HCT116 (cell line): ENCODE data around the gene RPTOR. TPM values are rescaled to one million over a fixed set of nuclear protein-coding genes. Genes with fewer than 3 reads are reported as not detected.

Experiments
- ATAC-seq: fragments of 200-7000 bp; cut with Tn5 transposase; 2 replicates; pipeline ENCODE4 v1.9.1; 2020; ENCODE audit warnings: mild to moderate bottlenecking, moderate library complexity
- BruUV-seq: library from RNA; stranded (reverse); fragments of 400-500 nt; replicated peaks from 2 replicates; lab custom pipeline; 2021; lab: Mats Ljungman, UMichigan
- CTCF ChIA-PET: fragments of 300-600 bp; sonication (Branson Sonifier 250); formaldehyde crosslinking; loops from one replicate; lab custom pipeline; 2021; ENCODE audit warnings: antibody characterized with exemption; lab: Charles Lee
- POLR2A ChIA-PET: fragments of 300-600, 350-600 bp; sonication (Branson Sonifier 250); formaldehyde crosslinking; loops from one replicate; lab custom pipeline; 2021; ENCODE audit warnings: antibody characterized with exemption; lab: Charles Lee
- RAD21 ChIA-PET, 2 experiments: fragments of 300-600 bp; sonication (Branson Sonifier 250); formaldehyde crosslinking; loops; one replicate each; lab custom pipeline; 2023; ENCODE audit warnings: low total read pairs in 2 of 2; ENCODE audit not compliant: uncharacterized antibody in 2 of 2, unreplicated experiment in 2 of 2, low non-redundant PET in 1 of 2; lab: Charles Lee
- DNase-seq: peaks from one replicate; pipeline ENCODE4 v3.0.0-alpha.2; 2010; ENCODE audit warnings: low read depth, low spot score
- H2AFZ ChIP-seq: fragments of 200-600 bp; shearing (Covaris generic), sonication (generic); 2 replicates; pipeline ENCODE4 v1.6.1; 2017; ENCODE audit warnings: low read depth, mixed run types, mixed read lengths, antibody characterized with exemption, low read length; ENCODE audit not compliant: poor library complexity, severe bottlenecking
- H3K27ac ChIP-seq: 2 replicates; pipeline ENCODE4 v1.5.1; 2012; ENCODE audit warnings: low read depth, low read length
- H3K27me3 ChIP-seq: fragments of 200-600 bp; sonication (generic); 2 replicates; pipeline ENCODE4 v1.6.1; 2016; ENCODE audit warnings: mixed run types, low read length, mixed read lengths; ENCODE audit not compliant: insufficient read depth
- H3K36me3 ChIP-seq, 2 experiments: fragments of 200-500 bp in 1 of 2; fragments of 200-600 bp in 1 of 2; sonication (Bioruptor generic) in 1 of 2; sonication (generic) in 1 of 2; 2 replicates each; pipeline versions ENCODE4 v1.5.1 to v1.6.1; 2014 to 2016; ENCODE audit warnings: low read length in 2 of 2, inconsistent platforms in 1 of 2, mixed read lengths in 1 of 2, mixed run types in 1 of 2; ENCODE audit not compliant: insufficient read depth in 2 of 2, control insufficient read depth in 1 of 2
- H3K4me1 ChIP-seq, 2 experiments: fragments of 200-600 bp in 1 of 2; sonication (generic) in 1 of 2; 2 replicates each; pipeline versions ENCODE4 v1.5.1 to v1.6.1; 2012 to 2017; ENCODE audit warnings: low read length in 2 of 2, inconsistent platforms in 1 of 2, mild to moderate bottlenecking in 1 of 2, mixed read lengths in 1 of 2, mixed run types in 1 of 2, moderate library complexity in 1 of 2; ENCODE audit not compliant: insufficient read depth in 2 of 2, control insufficient read depth in 1 of 2
- H3K4me2 ChIP-seq: fragments of 200-600 bp; sonication (generic); 2 replicates; pipeline ENCODE4 v1.6.1; 2017; ENCODE audit warnings: mixed run types, low read length, mixed read lengths
- H3K4me3 ChIP-seq, 2 experiments: fragments of 200-600 bp in 1 of 2; sonication (generic) in 1 of 2; replicated peaks in 1 of 2; 2 replicates each; pipeline ENCODE4 v1.5.1; 2011 to 2016; ENCODE audit warnings: low read length in 2 of 2, control low read depth in 1 of 2, low read depth in 1 of 2, mild to moderate bottlenecking in 1 of 2, mixed read lengths in 1 of 2, mixed run types in 1 of 2
- H3K79me2 ChIP-seq: fragments of 200-600 bp; sonication (generic); 2 replicates; pipeline ENCODE4 v1.6.1; 2017; ENCODE audit warnings: mild to moderate bottlenecking, mixed run types, low read length, moderate library complexity, mixed read lengths; ENCODE audit not compliant: insufficient read depth
- H3K9ac ChIP-seq: fragments of 200-600 bp; sonication (generic); 2 replicates; pipeline ENCODE4 v1.6.1; 2016; ENCODE audit warnings: low read length, mixed read lengths
- H3K9me2 ChIP-seq: fragments of 200-600 bp; sonication (generic), shearing (Covaris generic); 2 replicates; pipeline ENCODE4 v1.6.1; 2017; ENCODE audit warnings: mixed run types, mild to moderate bottlenecking, moderate library complexity; ENCODE audit not compliant: insufficient read depth
- H3K9me3 ChIP-seq, 2 experiments: fragments of 200-500 bp in 1 of 2; fragments of 200-600 bp in 1 of 2; sonication (Bioruptor generic) in 1 of 2; sonication (generic) in 1 of 2; 2 replicates each; pipeline ENCODE4 v1.6.1; 2014 to 2017; ENCODE audit warnings: low read length in 2 of 2, mixed read lengths in 2 of 2, inconsistent platforms in 1 of 2, low read depth in 1 of 2, mild to moderate bottlenecking in 1 of 2, mixed run types in 1 of 2, moderate library complexity in 1 of 2; ENCODE audit not compliant: control insufficient read depth in 1 of 2, insufficient read depth in 1 of 2
- H4K20me1 ChIP-seq: fragments of 200-600 bp; sonication (generic), shearing (Covaris generic); 2 replicates; pipeline ENCODE4 v1.6.1; 2017; ENCODE audit warnings: mixed run types, mild to moderate bottlenecking, moderate library complexity; ENCODE audit not compliant: insufficient read depth
- POLR2AphosphoS5 ChIP-seq: IDR thresholded peaks from 2 replicates; pipeline ENCODE4 v1.6.1; 2011; ENCODE audit warnings: mild to moderate bottlenecking, low read depth, low read length, moderate library complexity
- RAD21 ChIP-seq: IDR thresholded peaks from 2 replicates; pipeline ENCODE4 v1.6.1; 2012; ENCODE audit warnings: low read depth, mild to moderate bottlenecking
- YY1 ChIP-seq: IDR thresholded peaks from 2 replicates; pipeline ENCODE4 v1.6.1; 2011; ENCODE audit warnings: low read length, low read depth, moderate library complexity, mild to moderate bottlenecking; ENCODE audit not compliant: insufficient replicate concordance; ENCODE audit errors: extremely low read depth
- ZNF274 ChIP-seq: fragments of 200-500 bp; sonication (Bioruptor generic); IDR thresholded peaks from 2 replicates; pipeline ENCODE4 v1.6.1; 2014; ENCODE audit warnings: mild to moderate bottlenecking, low read depth, low read length, inconsistent platforms
- intact Hi-C: fragments of 100-400 bp; cut with micrococcal nuclease; formaldehyde crosslinking; loops from 2 replicates; pipeline ENCODE4 v1.10.0; 2022
- total RNA-seq: library from RNA; stranded (reverse); gene quantifications from one replicate; pipeline ENCODE4 v1.2.1, GENCODE V29; 2021; ENCODE audit not compliant: unreplicated experiment
- TF ChIP-seq, protein P1 (sequence below): IDR thresholded peaks from 2 replicates; pipeline ENCODE4 v1.6.1; 2012; ENCODE audit warnings: low read depth
- TF ChIP-seq, protein P2 (sequence below), 3 experiments: fragments of 200-600 bp in 1 of 3; sonication (generic) in 1 of 3; IDR thresholded peaks in 2 of 3; conservative IDR thresholded peaks in 1 of 3; 2 replicates each; pipeline ENCODE4 v1.5.1; 2012 to 2017; ENCODE audit warnings: low read depth in 2 of 3, low read length in 2 of 3, antibody characterized with exemption in 1 of 3, borderline replicate concordance in 1 of 3, control low read depth in 1 of 3, mild to moderate bottlenecking in 1 of 3, mixed read lengths in 1 of 3, mixed run types in 1 of 3, moderate library complexity in 1 of 3; ENCODE audit not compliant: insufficient read depth in 1 of 3

The RPTOR gene
- total RNA-seq, 1 experiment from 2014 or later, result 69.5 TPM

DNA sequence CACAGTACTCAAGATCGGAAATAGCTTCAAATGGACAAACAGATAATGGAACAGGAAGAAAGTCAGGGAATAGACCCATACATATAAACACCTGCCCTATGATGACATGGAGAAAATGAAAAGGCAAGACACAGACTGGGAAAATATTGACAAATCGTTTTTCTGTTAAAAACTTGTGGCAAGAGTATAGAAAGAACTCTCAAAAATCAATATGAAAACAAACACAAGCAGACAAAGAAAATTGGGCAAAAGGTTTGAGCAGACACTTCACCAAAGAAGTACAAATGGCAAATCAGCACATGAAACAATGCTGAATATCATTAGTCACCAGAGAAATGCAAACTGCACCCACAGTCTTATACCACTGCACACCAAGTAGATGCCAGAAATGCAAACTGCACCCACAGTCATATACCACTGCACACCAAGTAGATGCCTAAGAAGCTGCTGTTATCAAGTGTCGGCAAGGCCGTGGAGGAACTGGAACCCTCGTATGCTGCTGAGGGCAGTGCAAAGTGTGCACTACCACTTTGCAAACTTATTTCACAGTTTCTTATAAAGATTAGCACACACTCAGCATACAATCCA lies 323.5 kb downstream of the RPTOR start (continued):
- TF ChIP-seq, protein P1, sequence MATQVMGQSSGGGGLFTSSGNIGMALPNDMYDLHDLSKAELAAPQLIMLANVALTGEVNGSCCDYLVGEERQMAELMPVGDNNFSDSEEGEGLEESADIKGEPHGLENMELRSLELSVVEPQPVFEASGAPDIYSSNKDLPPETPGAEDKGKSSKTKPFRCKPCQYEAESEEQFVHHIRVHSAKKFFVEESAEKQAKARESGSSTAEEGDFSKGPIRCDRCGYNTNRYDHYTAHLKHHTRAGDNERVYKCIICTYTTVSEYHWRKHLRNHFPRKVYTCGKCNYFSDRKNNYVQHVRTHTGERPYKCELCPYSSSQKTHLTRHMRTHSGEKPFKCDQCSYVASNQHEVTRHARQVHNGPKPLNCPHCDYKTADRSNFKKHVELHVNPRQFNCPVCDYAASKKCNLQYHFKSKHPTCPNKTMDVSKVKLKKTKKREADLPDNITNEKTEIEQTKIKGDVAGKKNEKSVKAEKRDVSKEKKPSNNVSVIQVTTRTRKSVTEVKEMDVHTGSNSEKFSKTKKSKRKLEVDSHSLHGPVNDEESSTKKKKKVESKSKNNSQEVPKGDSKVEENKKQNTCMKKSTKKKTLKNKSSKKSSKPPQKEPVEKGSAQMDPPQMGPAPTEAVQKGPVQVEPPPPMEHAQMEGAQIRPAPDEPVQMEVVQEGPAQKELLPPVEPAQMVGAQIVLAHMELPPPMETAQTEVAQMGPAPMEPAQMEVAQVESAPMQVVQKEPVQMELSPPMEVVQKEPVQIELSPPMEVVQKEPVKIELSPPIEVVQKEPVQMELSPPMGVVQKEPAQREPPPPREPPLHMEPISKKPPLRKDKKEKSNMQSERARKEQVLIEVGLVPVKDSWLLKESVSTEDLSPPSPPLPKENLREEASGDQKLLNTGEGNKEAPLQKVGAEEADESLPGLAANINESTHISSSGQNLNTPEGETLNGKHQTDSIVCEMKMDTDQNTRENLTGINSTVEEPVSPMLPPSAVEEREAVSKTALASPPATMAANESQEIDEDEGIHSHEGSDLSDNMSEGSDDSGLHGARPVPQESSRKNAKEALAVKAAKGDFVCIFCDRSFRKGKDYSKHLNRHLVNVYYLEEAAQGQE, result no peak
- no peak for TF ChIP-seq YY1
- TF ChIP-seq, protein P2, sequence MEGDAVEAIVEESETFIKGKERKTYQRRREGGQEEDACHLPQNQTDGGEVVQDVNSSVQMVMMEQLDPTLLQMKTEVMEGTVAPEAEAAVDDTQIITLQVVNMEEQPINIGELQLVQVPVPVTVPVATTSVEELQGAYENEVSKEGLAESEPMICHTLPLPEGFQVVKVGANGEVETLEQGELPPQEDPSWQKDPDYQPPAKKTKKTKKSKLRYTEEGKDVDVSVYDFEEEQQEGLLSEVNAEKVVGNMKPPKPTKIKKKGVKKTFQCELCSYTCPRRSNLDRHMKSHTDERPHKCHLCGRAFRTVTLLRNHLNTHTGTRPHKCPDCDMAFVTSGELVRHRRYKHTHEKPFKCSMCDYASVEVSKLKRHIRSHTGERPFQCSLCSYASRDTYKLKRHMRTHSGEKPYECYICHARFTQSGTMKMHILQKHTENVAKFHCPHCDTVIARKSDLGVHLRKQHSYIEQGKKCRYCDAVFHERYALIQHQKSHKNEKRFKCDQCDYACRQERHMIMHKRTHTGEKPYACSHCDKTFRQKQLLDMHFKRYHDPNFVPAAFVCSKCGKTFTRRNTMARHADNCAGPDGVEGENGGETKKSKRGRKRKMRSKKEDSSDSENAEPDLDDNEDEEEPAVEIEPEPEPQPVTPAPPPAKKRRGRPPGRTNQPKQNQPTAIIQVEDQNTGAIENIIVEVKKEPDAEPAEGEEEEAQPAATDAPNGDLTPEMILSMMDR (IDR thresholded peaks at IDR 0.05 in 2 of 3, conservative IDR thresholded peaks at IDR 0.05 in 1 of 3; ENCODE audit: borderline replicate concordance in 1 of 3, insufficient read depth in 1 of 3, low read depth in 2 of 3, low read length in 2 of 3), result no peak
- TF ChIP-seq, all 23 proteins: peak for 0

DNA sequence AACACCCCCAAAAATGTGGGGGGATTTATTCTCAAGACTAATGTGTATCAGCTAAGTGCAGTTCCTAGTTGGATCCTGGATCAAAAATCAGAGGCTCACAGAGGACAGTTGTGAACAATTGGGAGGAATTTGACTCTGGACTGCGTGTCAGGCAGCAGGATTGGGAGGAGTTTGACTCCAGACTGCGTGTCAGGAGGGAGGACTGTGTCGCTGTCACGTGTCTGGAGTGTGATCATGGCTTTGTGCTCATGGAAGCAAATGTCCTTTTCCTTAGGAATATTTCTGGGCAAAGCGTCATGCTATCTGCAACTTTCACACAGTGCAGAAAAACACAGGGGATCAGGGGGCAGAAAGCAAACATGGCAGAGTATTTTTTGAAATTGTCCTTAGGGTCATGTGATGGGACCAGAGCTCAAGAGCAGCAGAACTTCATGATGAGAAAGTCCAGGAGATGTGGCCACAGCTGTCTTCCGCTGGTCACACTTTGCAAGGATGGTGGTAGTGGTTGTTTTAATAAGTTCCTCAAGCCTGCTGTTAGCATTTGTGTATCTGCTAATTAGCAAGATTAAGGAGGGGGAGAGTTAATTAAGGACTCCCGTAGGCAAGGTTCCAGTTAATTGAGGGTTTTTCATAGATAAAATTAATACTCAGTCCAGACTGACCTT lies 325.0 kb downstream of the RPTOR start:
- Histone ChIP-seq H3K9me2 (no peaks in the 10 kb centered on the region), H4K20me1 (no peaks in the 10 kb centered on the region), H3K36me3 (no peaks in the 10 kb centered on the region), H3K4me3 (no peak overlapping the region), H3K27me3 (no peaks in the 10 kb centered on the region), H2AFZ (no peak overlapping the region), H3K9me3 (no peaks in the 10 kb centered on the region), H3K4me1 (peaks cover 0 to 11% of the 10 kb centered on the region in 2 experiments; a peak in 1 of 4 replicates), H3K4me2 (no peak overlapping the region), H3K9ac (no peak overlapping the region), H3K79me2 (no peaks in the 10 kb centered on the region), H3K27ac (no peak overlapping the region)
- BruUV-seq, result no TSS peak
- TF ChIP-seq RAD21, result no peak
- no peak for TF ChIP-seq ZNF274
- no peak for TF ChIP-seq POLR2AphosphoS5
- no peak for DNase-seq
- ChIA-PET CTCF (no interaction called here), POLR2A (no interaction called here), RAD21 (no interaction called here)
- no peak for ATAC-seq
- intact Hi-C loops, result loop anchor here (5.0 kb wide), 1 partner anchor 108 kb away; no protein-coding TSS in a partner anchor
